GM18517 (cell line): ENCODE results near the gene ASPSCR1.

ENCODE experiments used
- ATAC-seq: cut with Tn5 transposase; IDR thresholded peaks from one replicate; pipeline ENCODE4 v1.9.1; 2021; ENCODE audit warnings: mild to moderate bottlenecking, moderate library complexity; ENCODE audit not compliant: unreplicated experiment

Gene ASPSCR1

DNA sequence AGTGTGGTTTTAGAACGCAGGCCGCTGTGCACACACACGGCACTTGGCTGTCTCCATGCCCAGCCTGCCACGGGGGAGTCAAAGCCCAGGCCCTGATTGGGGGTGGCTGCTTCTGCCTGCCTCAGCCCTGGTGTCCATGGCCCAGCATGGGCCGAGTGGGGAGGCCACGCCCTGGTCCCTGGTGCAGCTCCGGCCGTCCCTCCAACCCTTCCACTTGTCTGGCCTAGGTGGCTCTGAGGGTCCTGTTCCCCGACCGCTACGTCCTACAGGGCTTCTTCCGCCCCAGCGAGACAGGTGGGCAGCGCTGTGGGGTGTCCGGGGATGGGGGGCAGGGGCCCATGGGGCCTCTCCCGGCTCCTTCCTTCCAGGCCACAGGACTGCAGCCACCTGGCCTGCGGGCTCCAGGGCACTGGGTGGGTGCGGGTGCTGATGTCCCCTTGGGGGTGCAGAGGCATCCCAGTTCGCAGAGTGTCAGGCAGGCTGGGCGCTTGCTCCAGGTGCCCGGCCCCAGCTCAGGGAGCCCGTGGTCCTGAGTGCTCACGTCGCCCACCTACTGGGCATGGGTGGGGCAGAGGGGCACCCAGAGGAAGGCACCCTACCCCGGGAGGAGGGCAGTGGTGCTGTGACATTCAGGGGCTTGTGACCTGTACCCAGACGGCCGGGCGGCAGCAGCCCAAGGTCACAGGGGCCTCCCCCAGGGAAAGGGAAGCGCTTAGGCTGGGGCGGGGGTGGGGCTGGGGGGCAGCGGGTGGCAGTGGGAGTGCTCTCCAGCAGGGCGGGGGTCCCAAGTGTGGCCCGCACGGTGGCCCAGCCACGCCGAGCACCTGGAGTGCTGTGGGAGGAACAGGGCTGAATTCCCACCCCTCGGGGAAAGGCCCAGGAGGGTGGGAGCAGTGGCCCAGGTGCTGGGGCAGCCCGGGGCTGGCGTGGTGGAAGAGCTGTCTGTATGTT is 33.4 kb downstream of the ASPSCR1 start:
- ATAC-seq = no peak

DNA sequence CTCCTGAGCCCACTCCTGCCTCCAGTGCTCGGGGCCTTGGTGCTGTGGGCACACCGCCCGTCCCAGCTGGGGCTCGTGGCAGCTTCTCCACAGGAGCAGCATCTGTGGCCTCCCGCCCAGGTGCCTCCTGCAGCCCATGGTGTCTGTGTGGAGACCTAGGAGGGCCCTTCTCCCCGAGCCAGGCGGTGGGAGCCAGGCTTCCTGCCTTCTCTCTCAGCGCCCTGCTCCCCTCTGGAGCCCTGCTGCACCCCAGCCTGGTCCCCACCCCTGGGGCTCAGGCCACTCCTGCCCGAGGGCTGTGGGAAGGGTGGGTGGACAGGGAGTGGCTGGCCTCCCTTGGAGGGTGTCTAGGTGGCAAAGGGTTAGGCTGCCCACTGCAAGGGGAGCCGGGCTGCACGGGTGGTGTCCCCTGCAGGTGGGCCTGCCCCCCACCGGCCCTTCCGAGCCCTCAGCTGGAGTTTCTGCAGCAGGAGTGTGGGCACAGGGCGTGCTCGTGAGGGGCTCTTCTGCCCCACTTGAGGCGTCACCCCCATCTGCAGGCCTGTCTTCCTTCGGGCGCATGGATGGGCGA is 34.3 kb downstream of the ASPSCR1 start:
- ATAC-seq = no peak

DNA sequence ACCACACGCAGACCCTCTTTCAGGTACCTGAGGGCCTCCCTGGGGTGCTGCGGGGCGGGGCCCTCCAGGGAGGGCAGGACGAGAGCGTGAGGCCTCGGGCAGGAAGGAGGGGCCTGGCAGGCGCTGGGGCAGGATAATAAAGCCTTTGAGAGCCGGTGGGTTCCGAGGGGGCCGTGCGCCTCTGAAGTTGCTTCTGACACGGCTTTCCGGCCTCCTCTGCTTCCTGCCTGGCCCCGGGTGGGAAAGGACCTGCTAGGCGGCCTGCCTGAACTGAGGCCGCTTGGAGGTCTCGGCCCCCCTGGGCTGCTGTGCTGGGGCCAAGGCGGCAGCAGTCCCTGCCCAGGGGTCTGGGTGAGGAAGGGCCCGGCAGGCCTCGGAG is 34.8 kb downstream of the ASPSCR1 start:
- ATAC-seq = no peak

DNA sequence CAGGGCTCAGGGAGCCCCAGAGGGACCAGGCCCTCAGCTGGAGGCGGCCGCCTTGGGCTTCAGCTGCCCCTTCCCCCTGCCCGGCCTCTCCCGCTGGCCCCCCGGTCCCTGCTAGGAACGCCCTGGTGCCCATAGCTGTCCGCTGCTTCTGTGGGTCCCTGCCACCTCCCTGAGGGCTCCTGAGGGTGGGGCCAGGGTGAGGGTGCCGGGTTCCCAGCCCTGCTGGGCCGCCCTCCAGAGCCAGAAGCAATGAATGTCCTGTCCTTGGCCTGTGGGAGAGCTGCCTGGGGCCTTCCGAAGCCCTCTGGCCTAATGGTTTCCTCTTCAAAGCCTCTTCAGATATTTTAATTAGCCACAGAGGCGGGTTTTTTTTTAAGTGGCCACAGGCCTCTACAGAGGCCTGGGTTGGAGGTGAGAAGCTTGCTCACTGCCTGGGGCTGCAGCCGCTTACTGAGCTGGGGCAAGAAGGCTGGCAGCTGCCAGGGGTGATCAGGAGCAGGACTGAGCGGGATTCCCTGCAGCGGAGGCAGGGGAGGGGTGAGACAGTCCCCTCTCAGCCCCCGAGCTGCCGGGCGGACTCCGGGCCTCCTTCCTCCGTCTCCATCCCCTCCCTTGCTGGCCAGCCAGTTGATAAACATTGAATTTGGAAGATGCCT is 35.3 kb downstream of the ASPSCR1 start:
- ATAC-seq = no peak

DNA sequence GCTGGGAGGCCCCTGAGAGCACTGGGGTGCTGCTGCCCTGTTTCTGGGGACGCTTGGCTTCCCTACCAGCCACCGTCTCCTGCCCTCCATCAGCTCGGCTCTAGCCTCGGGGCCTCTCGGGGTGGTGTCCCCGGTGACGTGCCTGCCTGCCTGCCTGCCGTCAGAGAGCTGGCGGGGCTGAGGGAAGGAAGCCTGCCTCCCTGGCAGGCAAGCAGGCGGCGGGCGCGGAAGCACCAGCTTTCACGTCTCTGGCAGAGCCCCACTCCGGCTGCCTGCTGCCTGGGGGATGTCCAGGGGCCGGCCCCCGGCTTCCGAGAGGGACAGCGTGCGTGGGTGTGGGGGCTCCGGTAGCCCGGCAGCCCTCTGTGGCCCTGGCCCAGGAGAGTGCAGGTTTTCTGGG is 35.9 kb downstream of the ASPSCR1 start:
- ATAC-seq = no peak

DNA sequence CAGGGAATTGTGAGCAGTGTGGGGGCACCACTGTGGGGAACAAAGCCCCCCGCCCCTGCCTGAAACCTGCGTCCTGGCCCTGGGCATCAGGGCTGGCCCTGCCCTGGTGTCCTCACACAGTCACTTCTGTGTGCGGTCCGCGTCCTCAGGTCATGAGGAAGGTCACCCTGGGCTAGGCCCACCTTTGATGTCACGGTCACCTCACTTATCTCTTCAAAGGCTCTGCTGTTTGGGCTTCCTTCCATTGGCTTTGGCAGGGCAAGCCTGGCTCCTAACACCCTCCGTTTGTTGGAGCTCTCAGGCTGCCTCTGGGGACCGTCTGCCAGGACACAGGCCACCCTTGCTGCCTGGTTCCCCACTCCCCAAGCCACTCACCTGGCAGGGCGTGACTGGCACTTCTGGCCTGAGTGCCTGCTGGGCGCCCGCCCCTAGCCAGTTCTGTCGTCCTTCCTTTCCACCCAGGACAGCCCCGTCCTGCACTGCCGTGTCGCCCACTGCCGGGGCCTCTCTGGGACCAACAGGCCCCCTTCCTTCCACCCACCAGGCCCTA is 36.4 kb downstream of the ASPSCR1 start:
- no peak for ATAC-seq

DNA sequence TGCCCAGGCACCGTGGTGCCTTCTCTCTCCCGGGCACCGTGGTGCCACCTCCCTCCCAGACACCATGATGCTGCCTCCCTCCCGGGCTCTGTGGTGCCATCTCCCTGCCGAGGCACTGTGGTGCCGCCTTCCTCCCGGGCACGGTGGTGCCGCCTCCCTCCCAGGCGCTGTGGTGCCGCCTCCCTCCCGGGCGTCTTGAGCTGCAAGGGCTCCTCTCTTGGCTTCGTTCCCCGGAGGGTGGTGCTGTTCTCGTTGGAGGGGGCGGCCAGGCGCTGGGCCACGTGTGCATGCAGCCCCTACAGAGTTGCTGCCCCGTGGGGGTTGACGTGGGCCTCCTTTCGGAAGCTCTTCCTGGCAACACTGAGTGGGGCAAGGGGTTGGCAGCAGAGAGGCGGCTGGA is 37.0 kb downstream of the ASPSCR1 start:
- ATAC-seq = no peak

DNA sequence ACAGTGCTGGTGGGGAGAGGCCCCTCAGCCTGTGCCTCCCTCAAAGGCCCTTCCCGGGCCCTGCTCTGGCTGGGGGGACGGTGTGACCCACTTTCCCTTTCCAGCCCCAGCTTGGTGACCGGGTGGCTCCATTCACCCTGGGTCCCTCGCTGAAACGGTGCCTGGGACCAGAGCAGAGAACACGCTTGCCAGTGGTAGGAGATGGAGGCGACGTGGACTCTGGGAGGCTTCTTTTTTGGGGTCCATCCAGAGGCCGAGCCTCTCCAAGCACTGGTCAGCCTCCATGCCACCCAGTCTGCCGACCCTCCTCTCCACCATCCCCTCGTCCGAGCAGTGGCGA is 37.5 kb downstream of the ASPSCR1 start:
- no peak for ATAC-seq

DNA sequence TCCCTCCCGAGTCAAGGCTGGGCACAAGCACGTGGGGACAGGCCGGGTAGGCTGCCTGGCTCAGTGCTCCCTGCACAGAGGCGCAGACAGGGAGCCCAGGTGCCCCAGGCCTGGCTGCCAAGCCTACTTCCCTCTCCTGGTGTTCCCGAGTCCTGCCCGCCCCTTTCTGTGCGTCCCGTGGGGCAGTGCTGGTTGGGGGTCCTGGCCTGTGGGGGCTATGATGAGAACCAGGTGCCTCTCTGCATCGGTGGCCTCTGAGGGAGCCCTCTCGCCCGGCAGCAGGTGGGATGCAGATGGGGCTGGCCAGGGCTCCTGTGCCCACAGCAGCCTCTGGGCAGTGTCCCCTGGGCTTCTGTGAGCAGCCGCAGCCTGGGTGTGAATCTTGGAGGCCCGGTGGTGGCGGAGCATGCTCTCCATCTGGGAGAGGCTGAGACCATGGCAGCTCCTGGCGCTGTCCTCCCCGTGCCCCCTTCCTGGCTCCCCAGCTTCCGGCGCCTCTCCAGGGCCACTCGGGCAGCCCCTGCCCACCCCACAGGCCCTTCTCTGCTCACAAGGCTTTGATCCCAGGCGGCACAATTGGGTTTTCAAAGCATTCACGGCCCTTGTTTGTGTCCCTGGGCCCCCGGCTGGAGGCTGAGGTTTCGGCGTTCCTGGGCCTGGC is 38.0 kb downstream of the ASPSCR1 start:
- ATAC-seq = no peak

DNA sequence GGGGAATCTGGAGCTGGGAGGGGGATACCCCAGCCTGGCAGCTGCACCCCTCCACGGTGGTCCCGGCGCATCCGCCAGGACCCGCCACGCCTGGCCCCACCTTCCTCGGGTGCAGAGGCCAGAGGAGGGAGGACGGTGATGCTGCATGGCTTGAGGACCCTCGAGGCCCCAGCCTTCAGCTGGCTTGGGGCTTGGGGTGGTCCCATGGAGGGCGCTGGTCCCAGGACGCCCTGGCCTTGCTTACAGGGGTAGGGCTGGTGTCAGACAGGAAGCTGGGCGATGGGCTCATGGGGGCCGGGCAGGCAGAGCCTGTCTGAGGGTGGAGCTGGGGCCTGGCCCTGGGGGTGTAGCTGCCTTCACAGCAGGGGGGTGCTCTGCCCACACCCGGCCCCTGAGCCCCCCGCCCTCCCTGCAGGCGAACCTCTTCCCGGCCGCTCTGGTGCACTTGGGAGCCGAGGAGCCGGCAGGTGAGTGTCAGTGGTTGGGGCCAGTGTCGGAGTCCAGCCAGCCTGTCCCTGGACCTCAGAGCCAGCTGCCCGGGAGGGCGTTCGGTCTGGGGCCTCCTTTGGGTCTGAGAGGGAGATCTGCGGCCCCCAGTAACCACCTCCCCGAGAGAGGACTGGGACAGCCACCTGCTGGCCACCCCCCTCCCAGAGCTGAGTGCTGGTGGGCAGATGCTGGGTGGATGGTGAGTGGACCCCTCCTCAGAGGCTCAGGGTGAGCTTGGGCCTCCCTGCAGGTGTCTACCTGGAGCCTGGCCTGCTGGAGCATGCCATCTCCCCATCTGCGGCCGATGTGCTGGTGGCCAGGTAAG is 38.8 kb downstream of the ASPSCR1 start:
- no peak for ATAC-seq

DNA sequence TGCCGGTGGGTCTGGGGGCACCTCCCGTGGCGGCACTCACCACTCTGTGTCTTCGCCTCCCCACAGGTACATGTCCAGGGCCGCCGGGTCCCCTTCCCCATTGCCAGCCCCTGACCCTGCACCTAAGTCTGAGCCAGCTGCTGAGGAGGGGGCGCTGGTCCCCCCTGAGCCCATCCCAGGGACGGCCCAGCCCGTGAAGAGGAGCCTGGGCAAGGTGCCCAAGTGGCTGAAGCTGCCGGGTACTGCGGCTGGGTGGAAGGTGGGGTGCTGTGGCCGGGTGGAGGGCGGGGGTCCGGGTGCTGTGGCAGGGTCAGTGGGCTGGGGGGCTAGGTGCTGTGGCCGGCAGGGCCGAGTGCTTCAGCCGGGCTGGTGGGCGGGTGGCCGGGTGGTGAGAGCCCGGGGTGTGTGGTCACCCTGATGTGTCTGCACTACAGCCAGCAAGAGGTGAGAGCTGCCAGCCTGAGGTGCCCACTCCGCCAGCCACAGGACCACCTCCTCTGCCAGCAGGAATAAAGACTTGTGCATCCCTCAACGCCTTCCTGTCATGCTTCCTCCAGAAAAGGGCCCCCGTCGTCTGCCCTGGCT is 39.5 kb downstream of the ASPSCR1 start:
- no peak for ATAC-seq

DNA sequence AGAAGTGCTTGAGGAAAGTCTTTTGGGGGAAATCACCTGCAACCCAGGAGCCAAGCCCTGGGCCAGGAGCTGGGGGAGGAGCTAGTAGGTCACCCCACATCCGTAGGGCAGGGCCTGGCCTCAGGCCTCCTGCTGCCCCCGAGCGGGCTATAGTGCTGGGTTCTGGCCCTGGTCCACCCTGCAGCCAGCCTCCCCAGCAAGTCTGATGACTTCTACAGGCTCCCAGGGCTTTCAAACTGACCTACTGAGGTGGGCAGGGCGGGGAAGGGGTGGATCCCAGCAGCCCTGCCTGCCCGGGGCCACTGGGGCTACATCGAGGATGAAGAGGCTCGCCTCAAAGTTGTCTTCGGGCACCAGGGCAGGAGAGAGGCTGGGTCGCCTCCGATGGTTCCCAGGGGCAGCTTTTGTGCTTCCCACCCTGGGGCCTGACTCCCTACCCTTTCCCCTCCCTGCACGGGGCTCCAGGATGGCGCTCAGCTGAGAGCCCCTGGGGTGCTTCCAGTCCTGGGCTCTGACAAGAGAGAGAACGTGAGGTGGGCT is 40.3 kb downstream of the ASPSCR1 start:
- no peak for ATAC-seq

DNA sequence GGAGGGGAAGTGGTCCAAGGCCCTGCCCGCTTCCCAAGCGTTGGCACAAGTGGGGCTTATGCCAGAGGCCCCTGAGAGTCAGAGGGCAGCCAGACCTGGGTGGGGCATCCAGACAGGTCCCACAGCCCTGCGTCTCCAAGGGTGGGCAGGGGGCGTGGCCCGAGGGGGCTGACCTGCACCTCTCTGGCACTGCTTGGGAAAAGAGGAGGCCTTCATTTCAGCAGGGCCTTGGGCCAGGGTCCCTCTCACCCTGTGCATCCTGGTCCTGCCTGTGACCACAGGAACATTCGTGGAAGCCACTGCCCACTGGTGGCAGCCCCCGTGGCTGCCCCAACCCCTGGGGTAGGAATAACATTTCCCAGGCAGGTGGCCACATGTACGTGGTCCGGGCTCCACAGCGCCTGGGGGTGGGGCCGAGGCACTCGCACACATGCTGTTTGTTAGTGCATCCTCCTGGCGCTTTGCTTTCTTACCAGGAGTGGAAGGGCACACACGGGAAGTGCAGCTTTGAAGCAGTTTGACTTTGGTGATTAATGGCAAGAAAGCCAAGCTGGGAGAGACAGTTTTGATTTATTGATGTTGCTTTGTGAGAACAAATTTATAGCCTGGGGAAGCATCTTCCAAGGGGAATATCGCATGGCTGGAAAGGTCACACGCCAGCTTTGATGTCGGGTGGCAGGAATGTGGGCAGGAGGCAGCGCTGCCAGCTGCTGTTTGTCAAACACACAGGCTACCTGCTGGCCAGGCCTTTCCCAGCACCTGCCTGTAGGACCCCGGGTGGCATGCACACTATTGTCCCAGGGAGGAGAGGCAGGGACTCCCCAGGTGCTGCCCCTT is 40.9 kb downstream of the ASPSCR1 start:
- ATAC-seq = no peak

DNA sequence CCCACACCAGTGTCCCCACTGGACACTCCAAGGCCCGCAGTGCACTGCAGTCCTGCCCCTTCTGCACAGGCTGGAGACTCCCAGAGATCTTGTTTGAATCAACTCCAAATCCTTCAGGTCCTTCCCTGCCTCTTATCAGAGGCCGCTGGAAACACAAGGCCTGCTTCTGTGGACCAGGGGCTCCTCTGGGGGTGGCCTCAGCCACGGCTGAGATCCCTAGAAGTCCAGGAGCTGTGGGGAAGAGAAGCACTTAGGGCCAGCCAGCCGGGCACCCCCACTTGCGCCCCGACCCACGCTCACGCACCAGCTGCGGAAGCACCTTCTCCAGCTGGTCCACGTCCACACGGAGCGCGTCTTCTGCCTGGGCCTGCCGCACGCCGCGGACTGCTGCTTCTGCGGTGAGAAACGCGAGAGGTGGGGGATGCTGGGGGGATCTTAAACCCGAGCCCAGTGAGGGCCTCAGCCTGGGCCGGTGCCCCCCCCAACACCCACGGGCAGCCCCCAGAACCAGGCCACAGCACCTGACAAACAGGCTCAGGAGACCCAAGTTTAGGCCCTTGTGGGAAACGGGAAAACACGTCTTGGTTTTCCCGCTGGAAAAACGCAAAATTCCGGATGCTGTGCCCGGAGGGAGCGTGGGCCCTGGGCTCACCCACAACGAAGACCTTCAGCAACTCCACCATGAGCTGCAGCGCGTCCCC is 41.7 kb downstream of the ASPSCR1 start:
- no peak for ATAC-seq

DNA sequence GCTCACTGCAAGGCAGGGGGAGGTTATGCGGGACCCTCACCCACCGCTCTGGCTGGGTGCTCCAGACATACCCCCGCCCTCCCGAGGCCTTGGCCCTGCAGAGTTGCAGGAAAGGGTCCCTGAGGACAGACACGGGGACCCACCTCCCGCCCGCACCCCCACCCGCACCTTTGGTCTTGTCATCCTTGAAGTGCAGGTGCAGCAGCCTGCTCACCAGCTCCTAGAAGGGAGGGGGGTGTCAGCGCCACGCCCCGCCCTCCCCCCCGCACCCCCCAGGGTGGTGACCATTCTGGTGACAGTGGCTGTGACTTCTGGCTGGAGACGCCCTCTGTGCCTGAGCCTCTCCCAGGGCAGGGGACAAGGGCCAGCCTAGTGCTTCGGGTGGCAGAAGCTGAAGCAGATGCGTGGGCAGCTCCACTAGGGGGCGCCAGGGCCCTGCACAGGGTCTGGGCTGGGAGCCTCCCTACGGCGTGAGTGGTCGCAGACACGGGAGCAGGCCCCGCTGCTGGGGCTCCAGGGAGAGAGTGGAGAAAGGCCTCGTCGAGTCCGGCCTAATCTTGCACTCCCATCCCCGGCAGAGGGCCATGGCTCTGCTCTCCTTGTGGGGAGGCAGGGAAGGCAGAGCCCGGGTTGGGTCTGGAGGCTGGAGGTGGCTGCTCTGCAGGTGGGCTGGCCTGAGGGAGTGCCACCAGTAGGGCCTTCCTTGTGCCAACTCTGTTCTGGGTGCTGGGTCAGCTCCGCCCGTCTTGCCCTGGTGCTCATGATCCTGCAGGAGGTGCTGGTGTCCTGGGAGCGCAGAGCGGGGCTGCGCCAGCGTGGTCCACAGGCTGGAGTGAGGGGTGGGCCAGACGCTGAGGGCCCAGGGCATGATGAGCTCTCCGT is 42.5 kb downstream of the ASPSCR1 start:
- ATAC-seq = no peak

DNA sequence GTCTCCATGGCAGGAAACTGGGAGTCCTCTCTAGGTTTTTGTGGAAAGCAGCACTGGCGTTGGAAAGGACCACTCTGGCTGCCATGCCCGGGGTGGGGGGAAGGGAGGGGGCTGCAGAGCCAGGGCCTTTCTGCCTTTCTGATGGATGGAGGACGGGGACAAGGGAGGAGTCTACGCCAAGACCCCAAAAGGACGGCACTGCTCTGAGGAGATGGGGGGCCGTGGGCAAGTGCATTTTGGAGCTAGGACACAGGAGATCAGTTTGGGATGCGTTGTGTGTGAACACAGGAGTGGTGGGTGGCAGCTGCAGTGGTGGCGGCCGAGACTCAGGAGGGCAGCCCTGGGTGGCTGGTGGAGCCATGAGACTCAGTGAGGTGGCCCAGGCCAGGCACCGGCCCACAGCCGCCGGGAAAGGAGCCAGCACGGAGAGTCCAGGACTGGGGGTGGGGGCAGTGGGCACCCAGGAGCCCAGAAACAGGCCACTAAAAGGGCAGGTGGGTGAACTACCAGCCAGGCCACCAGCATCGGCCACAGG is 43.2 kb downstream of the ASPSCR1 start:
- no peak for ATAC-seq
